Activated CD4-positive, alpha-beta T cell treated with anti-CD3 and anti-CD28 coated beads for 24 hours (primary cell): Measurements from ENCODE around the gene ENOSF1.
A peak's percentile ranks its signal among the peaks of the same experiment; 100 is the strongest.

Experiments
- DNase-seq, 2 donors: peaks; one replicate each; pipeline ENCODE4 v3.0.0-alpha.2; 2020; ENCODE audit warnings: low read depth in 2 of 2

Gene ENOSF1

DNA sequence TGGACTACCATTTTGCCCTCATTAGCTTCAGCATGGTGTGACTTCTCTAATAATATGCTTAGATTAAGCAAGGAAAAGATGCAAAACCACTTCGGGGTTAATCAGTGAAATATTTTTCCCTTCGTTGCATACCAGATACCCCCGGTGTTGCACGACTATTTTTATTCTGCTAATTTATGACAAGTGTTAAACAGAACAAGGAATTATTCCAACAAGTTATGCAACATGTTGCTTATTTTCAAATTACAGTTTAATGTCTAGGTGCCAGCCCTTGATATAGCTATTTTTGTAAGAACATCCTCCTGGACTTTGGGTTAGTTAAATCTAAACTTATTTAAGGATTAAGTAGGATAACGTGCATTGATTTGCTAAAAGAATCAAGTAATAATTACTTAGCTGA, 38.7 kb downstream of the ENOSF1 start:
- no peak for DNase-seq

- no peak for DNase-seq
These were observed 39.1 kb downstream of the ENOSF1 start for GRCh38 chr18:673317-673716.

DNA sequence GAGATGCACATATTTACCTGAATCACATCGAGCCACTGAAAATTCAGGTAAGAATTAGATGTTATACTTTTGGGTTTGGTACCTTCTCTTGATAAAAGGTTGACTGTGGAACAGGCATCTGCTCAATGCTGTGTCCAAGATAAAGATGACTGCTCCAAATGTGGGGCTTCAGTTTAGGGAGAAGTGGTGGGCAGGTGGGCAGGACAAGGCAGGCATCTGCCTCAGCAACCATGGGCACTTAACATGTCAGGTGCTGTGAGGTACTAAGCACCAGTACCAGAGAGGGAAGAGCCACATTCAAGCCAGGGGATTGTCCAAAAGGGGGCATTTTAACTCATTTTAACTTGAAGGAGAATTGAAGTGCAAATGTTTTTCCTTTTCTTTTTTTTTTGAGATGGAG, 41.0 kb downstream of the ENOSF1 start:
- no peak for DNase-seq

GRCh38 chr18:670522-670921, 41.9 kb downstream of the ENOSF1 start:
- no peak for DNase-seq

DNA sequence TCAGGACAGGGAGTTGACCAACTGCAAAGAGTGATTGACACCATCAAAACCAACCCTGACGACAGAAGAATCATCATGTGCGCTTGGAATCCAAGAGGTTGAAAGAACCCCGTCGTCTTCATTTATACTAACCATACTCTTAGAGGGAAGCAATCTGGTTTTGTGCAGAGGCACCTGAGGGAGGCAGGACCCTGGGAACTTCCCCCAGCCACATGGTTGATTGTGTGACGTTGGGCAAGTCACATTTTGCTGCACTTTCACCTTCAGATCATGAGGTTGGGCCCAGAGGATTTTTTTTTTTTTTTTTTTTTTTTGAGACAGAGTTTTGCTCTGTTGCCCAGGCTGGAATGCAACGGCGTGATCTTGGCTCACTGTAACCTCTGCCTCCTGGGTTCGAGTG, 43.4 kb downstream of the ENOSF1 start:
- no peak for DNase-seq

- no peak for DNase-seq
These were observed 44.2 kb downstream of the ENOSF1 start for GRCh38 chr18:668260-668659.

GRCh38 chr18:666628-667027, 45.8 kb downstream of the ENOSF1 start:
- no peak for DNase-seq

- DNase-seq, result no peak
These were observed 46.3 kb downstream of the ENOSF1 start for GRCh38 chr18:666177-666576.

DNA sequence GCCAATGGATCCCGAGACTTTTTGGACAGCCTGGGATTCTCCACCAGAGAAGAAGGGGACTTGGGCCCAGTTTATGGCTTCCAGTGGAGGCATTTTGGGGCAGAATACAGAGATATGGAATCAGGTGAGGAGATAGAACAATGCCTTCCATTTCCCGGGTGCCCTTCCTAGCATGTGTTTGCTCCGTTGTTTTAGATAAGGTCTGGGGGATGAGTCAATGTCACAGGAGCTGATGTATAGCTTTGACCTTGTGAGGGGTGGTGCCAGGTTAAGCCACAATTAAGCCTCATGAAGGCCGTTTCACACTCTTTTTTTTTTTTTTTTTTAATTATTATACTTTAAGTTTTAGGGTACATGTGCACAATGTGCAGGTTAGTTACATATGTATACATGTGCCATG, 50.2 kb downstream of the ENOSF1 start:
- DNase-seq, result no peak

DNA sequence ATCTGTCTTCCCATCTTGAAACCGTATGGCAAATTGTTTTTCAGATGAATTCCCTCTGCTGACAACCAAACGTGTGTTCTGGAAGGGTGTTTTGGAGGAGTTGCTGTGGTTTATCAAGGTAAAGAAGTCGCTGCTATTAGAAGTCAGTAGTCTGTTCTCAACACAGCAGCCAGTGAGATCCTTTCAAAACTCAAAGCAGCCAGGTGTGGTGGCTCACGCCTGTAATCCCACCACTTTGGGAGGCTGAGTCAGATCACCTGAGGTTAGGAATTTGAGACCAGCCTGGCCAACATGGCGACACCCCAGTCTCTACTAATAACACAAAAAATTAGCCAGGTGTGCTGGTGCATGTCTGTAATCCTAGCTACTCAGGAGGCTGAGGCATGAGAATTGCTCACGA, 52.8 kb downstream of the ENOSF1 start:
- DNase-seq, result no peak

DNA sequence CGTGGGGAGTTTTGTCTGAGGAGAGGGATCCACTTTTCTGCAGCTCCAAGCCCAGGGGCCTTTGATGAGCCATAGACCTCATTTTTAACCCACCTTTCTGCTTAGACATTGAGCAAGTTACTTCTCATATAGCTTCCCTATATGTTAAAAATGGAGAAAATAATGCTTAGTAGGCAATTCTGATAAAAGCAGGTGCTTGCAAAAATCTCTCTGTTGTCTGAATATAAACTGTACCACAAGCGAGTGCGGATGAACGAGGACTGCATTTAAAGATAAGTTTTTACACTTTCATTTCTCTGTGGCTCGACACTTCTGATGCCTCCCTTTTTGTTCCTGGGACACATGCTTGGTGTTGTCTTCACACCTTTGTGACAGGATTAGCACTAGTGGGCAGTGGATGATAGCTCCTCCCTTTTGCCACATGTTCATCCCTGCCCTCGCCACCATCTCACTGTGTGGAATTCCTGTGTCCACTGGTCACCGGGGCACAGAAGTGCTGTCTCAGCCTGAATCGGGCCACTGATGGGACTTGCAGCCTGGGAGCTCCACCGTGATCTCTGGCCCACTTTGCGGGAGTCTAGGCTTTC, 53.4 kb downstream of the ENOSF1 start:
- DNase-seq, result no peak

- peak in 1 of 2 donors; percentile 76 for DNase-seq
These were observed 54.2 kb downstream of the ENOSF1 start for GRCh38 chr18:658001-658946.

DNA sequence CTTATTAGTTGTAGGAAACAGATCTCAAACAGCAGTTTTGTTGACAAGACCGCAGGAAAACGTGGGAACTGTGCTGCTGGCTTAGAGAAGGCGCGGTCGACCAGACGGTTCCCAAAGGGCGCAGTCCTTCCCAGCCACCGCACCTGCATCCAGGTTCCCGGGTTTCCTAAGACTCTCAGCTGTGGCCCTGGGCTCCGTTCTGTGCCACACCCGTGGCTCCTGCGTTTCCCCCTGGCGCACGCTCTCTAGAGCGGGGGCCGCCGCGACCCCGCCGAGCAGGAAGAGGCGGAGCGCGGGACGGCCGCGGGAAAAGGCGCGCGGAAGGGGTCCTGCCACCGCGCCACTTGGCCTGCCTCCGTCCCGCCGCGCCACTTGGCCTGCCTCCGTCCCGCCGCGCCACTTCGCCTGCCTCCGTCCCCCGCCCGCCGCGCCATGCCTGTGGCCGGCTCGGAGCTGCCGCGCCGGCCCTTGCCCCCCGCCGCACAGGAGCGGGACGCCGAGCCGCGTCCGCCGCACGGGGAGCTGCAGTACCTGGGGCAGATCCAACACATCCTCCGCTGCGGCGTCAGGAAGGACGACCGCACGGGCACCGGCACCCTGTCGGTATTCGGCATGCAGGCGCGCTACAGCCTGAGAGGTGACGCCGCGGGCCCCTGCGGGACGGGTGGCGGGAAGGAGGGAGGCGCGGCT, 55.0 kb downstream of the ENOSF1 start, which contains the start of gene TYMS:
TSS of gene TYMS (plus strand) at position 343 of the 690 bp plus-strand sequence. CDS start at position 433, 90 bp downstream.
- DNase-seq, result peak in 1 of 2 donors; percentile 43

DNA sequence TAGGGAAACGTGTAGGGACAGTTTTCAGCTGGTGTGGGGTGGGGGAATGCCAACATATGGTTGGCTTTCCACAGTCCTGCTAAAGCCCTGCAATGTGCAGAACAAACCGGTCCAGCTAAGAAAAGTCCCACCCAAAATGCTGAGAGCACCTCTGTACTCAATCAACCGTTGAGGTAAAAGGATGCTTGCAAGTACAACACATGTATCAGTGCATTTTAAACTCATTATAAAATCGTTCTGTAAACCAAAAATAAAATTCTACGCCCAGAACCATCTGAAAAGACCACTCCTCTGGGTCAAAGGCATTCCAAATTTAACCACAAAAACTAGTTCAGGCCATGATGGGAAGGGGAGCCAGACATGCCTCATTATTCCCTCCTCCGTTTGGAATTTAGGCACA, 57.0 kb downstream of the ENOSF1 start:
- DNase-seq, result no peak

- no peak for DNase-seq
These were observed 57.8 kb downstream of the ENOSF1 start for GRCh38 chr18:654601-655000.

GRCh38 chr18:653512-653911, 58.9 kb downstream of the ENOSF1 start:
- no peak for DNase-seq

GRCh38 chr18:652131-652530, 60.3 kb downstream of the ENOSF1 start:
- DNase-seq, result no peak

DNA sequence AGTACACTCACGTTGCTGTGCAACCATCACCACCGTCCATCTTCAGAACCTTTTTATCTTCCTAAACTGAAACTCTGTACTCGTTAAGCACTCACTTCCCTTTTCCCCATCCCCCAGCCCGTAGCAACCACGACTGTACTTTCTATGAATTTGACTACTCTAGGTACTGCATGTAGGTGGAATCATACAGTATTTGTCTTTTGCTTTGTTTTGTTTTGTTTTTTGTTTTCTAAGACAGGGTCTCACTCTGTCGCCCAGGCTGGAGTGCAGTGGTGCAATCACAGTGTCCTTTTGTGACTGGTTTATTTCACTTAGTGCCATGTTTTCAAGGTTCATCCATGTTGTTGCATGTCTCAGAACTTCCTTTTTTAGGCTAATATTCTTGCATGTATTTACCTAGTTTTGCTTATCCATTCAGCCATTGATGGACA, 62.0 kb downstream of the ENOSF1 start:
- no peak for DNase-seq

DNA sequence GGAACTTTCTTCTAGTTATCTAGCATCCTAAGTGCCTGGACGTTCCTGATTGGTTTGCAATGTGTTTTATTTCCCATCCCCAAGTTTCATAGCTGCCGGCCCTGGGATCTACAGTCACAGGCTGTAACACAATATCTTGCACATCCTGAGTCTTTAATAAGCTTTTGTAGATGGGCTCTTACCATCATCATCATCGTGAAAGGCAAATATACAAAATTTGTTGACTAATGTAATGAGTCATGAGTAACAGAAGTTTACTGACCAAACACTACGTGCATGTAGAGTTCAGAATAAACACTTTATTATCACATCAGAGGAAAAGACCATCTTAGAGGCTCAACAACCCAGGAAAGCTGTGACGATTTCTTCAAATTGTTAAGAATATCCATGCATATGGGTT, 63.1 kb downstream of the ENOSF1 start:
- DNase-seq, result no peak

- no peak for DNase-seq
These were observed 65.1 kb downstream of the ENOSF1 start for GRCh38 chr18:647304-647703.

DNA sequence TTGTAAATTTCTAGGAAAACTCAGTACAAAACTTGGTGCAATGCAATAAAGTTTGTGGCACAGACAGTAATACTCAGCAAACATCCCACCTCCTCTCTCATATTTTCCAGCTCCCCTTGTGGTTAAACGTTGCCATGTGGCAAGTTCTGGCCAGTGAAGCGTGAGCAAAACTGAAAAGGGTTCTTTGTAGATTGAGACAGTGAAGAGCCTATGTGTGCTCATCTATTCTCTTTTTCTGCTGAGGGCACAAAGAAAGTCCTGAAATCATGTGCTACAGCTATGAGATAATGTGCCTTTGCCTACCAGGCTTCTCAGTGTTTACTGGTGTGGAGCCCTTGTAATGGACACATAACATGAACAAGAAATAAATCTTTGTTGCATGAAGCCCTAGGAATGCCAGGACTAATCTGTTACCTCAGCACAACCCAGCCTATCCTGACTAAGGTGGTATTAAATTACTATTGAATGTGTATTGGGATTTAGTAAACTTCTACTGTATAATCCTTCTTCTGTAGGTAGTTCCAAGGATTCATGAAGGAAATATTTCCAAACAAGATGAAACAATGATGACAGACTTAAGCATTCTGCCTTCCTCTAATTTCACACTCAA, 67.9 kb downstream of the ENOSF1 start:
- DNase-seq, result no peak

DNA sequence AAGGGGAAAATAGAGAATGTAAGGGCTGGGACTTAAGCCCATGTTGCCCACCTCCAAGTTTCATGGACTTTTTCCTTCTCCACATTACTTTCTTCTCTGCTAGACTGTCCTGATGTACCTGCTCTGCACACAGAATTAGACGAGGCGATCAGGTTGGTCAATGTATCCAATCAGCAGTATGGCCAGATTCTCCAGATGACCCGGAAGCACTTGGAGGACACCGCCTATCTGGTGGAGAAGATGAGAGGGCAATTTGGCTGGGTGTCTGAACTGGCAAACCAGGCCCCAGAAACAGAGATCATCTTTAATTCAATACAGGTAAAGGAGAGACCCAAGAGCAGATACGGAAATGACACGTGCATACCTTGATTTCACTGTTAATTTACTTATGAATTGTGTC, 71.2 kb downstream of the ENOSF1 start:
- no peak for DNase-seq
